ENCODE measurements around the gene NFASC.

NFASC gene

GRCh38 chr1:204863024-204863423 lies 7.6 kb upstream of the NFASC start:
- no peak for DNase-seq

GRCh38 chr1:204863730-204864129 lies 6.9 kb upstream of the NFASC start:
- no peak for DNase-seq

GRCh38 chr1:204866051-204866596 lies 4.5 kb upstream of the NFASC start:
- no peak for DNase-seq

- DNase-seq = no peak
Observed at GRCh38 chr1:204867203-204867602, 3.5 kb upstream of the NFASC start.

- no peak for DNase-seq
Observed at GRCh38 chr1:204867666-204868339, 2.9 kb upstream of the NFASC start.

GRCh38 chr1:204868340-204868700 lies 2.3 kb upstream of the NFASC start:
- no peak for DNase-seq

GRCh38 chr1:204869097-204869496 lies 1.6 kb upstream of the NFASC start:
- DNase-seq = no peak

- no peak for DNase-seq
Observed at GRCh38 chr1:204871405-204872037, 859 bp downstream of the NFASC start.

- no peak for DNase-seq
Observed at GRCh38 chr1:204872262-204872881, 1.7 kb downstream of the NFASC start.

GRCh38 chr1:204873176-204873575 lies 2.5 kb downstream of the NFASC start:
- DNase-seq = no peak

- DNase-seq = no peak
Observed at GRCh38 chr1:204873714-204874113, 3.1 kb downstream of the NFASC start.

- no peak for DNase-seq
Observed at GRCh38 chr1:204874274-204874673, 3.6 kb downstream of the NFASC start.

GRCh38 chr1:204875255-204875654 lies 4.6 kb downstream of the NFASC start:
- no peak for DNase-seq

- no peak for DNase-seq
Observed at GRCh38 chr1:204878621-204879234, 8.1 kb downstream of the NFASC start.

- DNase-seq = no peak
Observed at GRCh38 chr1:204879351-204879750, 8.7 kb downstream of the NFASC start.

- no peak for DNase-seq
Observed at GRCh38 chr1:204880906-204881305, 10.2 kb downstream of the NFASC start.

GRCh38 chr1:204882479-204882878 lies 11.8 kb downstream of the NFASC start:
- DNase-seq = no peak

GRCh38 chr1:204883405-204883804 lies 12.7 kb downstream of the NFASC start:
- no peak for DNase-seq

- DNase-seq = no peak
Observed at GRCh38 chr1:204885288-204885711, 14.6 kb downstream of the NFASC start.

GRCh38 chr1:204885790-204886189 lies 15.1 kb downstream of the NFASC start:
- no peak for DNase-seq

GRCh38 chr1:204887846-204888245 lies 17.2 kb downstream of the NFASC start:
- no peak for DNase-seq

- no peak for DNase-seq
Observed at GRCh38 chr1:204888294-204888693, 17.6 kb downstream of the NFASC start.

- DNase-seq = no peak
Observed at GRCh38 chr1:204889681-204890383, 19.2 kb downstream of the NFASC start.
